HG02970 (cell line): ENCODE data around the gene CRADD.
"Not testable (repeated sequence)": the region's sequence is repeated elsewhere in the genome, so short reads cannot be mapped to it uniquely, and the experiment has no call there.

Experiments used
- ATAC-seq: cut with Tn5 transposase; IDR thresholded peaks from one replicate; pipeline ENCODE4 v1.9.1; 2021; ENCODE audit warnings: mild to moderate bottlenecking, moderate library complexity, moderate number of reproducible peaks; ENCODE audit not compliant: unreplicated experiment, low FRiP score

CRADD gene

DNA sequence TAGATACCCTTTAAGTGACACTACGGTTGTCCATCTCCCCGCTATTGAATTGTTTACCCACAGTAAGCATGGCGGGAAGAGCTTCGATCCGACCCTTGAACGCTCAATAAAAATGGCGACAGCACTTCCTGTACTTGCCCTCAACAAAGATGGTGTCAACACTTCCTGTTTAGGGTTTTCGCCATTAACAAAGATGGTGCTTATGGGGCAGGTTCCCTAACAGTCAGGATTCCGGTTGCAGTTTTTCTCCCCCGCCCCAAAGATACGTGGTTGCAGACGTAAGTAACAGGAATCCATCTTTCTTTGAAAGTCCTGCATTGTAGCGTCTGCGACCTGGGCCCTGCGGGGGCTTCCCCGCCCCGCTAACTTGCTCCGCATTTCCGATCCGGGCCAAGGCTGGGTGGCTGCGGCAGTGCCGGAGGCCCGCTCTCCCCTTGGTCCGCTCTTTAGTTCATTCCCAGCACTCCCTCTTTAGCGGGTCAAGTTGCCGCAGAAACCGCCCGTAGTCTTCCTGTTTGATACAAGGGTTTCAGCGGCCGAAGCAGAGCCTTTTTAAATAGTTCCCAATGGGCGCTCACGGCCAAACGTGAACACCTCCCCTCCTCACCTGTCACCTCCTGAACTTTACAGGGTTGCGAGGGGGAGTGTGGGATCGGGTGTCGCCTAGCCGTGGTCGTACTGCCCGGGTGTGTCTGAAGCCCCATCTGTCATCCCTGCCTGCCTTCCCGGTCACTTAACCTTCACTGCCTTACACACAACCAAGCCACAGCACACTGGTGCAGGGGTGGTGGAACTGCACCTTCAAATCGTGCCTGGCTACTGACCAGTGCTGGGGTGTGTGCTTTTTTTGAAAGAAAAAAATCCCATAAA lies at the start of gene CRADD:
TSS of gene CRADD (plus strand) at position 181 of the 870 bp plus-strand sequence.
- ATAC-seq = peak; percentile 88

DNA sequence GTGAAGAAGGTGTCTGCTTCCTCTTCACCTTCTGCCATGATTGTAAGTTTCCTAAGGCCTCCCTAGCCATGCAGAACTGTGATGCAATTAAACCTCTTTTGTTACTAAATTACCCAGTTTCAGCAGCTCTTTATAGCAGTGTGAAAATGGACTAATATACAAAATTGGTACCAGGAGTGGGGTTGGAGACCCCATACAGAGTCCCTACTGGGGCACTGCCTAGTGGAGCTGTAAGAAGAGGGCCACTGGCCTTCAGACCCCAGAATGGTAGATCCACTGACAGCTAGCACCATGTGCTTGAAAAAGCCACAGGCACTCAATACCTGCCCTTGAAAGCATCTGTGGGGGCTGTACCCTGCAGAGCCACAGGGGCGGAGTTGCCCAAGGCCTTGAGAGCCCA lies 44.8 kb upstream of the CRADD start:
- no peak for ATAC-seq

- no peak for ATAC-seq
Measured at GRCh38 chr12:93634416-93634815, 42.8 kb upstream of the CRADD start.

DNA sequence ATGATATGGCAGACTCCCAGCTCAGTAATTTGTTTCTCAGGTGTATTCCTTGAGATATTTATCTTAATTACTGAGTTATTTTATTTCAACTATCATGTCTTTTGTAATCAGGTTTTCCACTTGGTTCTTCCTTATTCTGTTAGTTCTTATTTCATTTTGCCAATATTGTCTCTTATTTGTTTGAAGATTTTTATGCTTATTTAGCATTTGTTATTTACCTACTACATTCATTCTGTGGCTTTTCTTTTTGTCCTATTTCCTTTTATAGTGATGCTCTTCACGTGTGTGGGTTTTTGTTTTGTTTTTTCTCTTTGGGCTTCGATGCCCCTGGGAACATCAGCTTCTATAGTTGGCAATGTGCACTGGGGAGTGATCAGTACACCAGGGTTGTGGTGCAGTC lies 40.5 kb upstream of the CRADD start:
- no peak for ATAC-seq

DNA sequence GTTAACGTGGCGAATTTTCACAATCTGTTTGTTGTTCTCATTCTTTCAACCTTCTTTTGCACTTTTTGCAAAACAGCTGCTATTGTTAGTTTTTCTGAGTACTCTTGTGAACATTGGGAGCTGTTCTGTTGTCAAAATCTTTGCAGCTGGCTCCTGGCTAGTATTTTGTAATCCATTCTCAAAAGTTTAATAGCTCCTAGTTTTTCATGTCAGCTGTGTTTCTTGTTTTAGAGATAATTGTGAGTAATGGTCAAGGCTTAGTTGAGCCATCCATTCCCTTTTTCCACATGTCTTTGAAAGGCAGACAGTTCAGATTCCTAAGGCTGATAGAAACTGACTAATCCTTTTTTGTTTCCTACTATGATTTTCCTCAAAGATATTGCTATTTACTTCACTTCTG lies 39.1 kb upstream of the CRADD start:
- ATAC-seq = no peak

DNA sequence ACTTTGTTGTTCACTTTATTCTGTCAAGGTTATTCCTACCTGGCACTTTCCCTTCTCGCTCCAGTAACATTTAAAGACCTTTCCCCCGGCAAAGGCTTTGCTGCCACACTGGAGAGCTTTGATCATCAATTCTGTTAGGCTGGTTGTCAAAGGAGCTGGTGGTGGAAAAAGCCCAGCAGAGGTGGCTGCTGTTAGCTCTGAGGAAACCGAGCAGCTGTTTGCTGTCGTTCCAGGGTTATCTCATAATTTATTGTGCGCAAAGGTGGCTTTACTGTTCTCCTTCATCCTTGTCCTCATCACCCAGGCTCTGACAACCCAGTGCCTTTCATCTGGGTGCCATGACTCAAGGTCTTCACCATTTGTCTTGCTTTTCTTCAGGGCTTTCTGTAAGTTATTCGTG lies 38.2 kb upstream of the CRADD start:
- ATAC-seq = no peak

- ATAC-seq = no peak
Measured at GRCh38 chr12:93639406-93639805, 37.8 kb upstream of the CRADD start.

DNA sequence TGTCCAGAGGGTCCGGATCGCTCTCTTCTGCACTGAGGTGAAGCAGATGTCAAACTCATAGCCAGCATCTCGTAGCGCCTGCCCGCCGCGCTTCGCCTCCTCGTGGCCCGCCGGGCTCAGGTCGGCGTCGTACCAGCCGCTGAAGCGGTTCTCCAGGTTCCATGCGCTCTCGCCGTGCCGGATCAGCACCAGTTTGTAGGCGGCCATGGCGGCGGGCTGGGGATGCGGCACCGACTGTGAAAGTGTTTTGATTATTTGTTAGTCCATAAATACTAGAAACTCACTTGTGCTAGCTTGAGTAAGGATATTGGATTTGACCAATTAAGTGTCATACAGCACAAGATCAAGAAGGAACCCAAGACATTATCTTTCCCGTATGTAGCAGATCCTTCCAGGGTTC lies 35.8 kb upstream of the CRADD start:
- ATAC-seq = not testable (repeated sequence)

GRCh38 chr12:93642751-93643150 lies 34.4 kb upstream of the CRADD start:
- ATAC-seq = no peak

DNA sequence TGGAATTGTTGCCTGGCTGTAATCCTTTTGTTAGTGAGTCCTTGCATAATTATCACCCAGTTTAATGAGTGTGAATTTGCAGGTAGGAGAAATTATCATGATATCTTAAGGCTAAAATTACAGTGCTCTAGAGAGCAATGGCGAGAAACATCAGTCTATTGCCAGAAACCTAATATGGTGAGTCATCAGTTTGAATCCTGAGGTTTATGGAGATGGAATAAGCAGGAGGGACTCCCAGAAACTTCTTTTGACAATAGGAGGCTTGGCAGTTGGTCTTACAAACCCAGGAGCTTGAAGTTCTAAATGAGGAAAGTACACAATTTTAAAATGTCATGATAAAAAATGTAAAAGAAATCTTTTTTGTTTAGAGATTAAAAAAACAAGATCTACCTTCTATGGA lies 31.5 kb upstream of the CRADD start:
- ATAC-seq = no peak

GRCh38 chr12:93650626-93651025 lies 26.5 kb upstream of the CRADD start:
- no peak for ATAC-seq

DNA sequence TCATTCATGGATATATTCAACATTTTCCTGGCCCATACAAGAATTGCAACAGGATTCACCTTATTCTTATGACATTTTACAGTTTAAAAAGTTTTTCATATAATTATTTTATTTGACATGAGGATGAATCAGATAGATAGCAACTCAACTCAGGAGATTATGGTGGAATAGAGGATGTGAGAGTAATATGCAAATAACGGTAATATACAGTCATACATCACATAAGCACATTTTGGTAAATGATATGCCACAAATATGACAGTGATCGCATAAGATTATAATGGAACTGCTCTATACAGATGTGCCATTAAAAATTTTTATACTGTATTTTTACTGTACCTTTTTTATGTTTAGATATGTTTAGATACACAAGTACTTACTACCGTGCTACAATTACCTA lies 24.1 kb upstream of the CRADD start:
- ATAC-seq = no peak

GRCh38 chr12:93653712-93654111 lies 23.5 kb upstream of the CRADD start:
- ATAC-seq = no peak

- ATAC-seq = no peak
Measured at GRCh38 chr12:93654421-93654820, 22.8 kb upstream of the CRADD start.

- ATAC-seq = no peak
Measured at GRCh38 chr12:93657071-93657470, 20.1 kb upstream of the CRADD start.

GRCh38 chr12:93661021-93661420 lies 16.2 kb upstream of the CRADD start:
- no peak for ATAC-seq

DNA sequence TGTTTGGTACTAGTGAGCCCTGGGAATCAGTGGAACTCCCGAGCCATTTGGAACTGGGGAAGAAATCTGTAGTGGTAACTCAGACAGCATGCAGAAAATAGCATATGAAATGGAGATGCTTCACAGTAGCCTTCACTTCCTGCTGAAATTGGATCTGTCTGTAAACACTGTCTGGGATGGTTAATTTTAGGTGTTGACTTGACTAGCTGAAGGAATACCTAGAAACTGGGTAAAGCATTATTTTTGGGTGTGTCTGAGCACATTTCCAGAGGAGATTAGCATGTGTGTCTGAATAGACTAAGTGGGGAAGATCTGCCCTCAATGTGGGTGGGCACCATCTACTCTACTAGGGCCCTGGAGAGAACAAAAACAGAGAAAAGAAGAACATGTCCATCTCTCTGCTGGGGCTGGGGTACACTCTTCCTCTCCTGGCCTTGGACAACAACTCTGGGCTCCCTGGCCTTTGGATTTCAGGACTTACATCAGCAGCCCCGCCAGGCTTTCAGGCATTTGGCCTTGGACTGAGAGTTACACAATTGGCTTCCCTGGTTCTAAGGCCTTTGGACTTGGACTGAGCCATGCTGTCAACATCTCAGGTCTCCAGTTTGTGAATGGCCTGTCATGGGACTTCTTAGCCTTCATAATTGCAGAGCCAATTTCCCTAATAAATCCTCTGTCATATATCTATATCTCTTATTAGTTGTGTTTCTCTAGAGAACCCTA lies 14.0 kb upstream of the CRADD start:
- no peak for ATAC-seq

DNA sequence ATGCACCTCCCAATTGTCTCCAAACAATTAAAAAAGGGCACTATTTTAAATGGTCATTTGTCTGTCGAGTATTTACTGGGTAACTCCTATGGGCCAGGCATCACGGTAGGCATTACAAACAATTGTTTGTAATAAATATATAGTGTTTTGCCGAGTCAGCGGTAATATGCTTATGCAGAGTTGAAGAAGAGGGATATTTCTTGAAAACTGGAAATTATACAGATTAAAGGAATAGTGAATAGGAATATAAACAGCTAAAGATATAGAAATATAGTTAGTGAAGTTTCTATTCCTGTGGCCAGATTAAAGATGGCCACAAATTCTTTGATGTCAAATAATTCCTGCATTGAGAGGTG lies 13.5 kb upstream of the CRADD start:
- no peak for ATAC-seq

DNA sequence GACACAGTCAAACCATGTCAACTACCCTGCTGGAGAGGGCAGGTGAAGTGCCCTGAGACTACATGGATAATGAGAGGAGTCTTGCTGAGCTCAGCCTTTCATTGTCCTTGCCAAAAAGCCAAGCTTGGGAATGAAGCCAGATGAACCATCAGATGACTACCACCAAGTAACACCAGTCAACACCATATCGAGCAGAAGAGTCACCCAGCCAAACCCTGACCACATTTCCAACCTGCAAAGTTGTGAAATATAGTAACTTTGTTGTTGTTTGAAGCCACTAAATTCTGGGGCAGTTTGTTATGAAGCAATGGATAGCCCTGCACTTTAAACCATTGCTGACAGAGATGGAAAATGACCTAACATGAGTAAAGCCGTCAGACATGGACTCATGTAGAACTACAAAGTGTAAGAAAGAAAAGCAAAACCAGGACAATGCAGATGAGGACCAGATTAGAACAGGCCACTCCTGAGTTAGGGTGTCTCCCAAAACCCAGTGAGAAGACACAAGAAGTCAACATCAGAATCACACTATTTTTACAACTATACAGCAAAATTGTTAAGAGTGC lies 12.5 kb upstream of the CRADD start:
- no peak for ATAC-seq

GRCh38 chr12:93667672-93668071 lies 9.5 kb upstream of the CRADD start:
- ATAC-seq = no peak

- no peak for ATAC-seq
Measured at GRCh38 chr12:93668919-93669418, 8.2 kb upstream of the CRADD start.
